Measurements from ENCODE around the gene TAOK1.

TAOK1 gene

GRCh38 chr17:29583324-29584248 is 193.4 kb downstream of the TAOK1 start:
- DNase-seq (ENCODE audit: low read depth), result no peak

- DNase-seq (ENCODE audit: low read depth), result no peak
These were observed 194.4 kb downstream of the TAOK1 start for GRCh38 chr17:29584452-29585079.

- DNase-seq (ENCODE audit: low read depth), result no peak
These were observed 195.1 kb downstream of the TAOK1 start for GRCh38 chr17:29585080-29585751.

GRCh38 chr17:29586676-29587469 is 196.7 kb downstream of the TAOK1 start:
- DNase-seq (ENCODE audit: low read depth), result no peak

DNA sequence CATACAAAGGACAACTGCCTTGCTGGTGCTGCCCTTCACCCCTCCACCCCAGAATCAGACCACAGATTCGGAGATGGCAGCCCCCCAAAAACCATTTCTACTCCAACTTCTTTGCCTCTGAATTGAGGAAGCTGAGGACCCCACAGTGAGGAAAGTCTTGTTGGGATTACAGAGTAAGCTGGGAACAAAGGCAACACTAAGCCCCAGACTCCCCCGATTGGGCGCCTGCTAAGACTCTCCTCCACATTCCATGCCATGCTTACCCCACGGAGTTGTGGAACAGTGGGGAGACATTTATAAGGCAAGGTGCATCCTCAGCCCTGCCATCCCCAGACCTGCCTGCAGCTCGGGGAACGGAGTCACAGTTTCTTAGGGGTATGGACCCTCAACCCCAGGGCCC is 197.4 kb downstream of the TAOK1 start:
- no peak for DNase-seq (ENCODE audit: low read depth)

- no peak for DNase-seq (ENCODE audit: low read depth)
These were observed 197.9 kb downstream of the TAOK1 start for GRCh38 chr17:29588017-29588561.

DNA sequence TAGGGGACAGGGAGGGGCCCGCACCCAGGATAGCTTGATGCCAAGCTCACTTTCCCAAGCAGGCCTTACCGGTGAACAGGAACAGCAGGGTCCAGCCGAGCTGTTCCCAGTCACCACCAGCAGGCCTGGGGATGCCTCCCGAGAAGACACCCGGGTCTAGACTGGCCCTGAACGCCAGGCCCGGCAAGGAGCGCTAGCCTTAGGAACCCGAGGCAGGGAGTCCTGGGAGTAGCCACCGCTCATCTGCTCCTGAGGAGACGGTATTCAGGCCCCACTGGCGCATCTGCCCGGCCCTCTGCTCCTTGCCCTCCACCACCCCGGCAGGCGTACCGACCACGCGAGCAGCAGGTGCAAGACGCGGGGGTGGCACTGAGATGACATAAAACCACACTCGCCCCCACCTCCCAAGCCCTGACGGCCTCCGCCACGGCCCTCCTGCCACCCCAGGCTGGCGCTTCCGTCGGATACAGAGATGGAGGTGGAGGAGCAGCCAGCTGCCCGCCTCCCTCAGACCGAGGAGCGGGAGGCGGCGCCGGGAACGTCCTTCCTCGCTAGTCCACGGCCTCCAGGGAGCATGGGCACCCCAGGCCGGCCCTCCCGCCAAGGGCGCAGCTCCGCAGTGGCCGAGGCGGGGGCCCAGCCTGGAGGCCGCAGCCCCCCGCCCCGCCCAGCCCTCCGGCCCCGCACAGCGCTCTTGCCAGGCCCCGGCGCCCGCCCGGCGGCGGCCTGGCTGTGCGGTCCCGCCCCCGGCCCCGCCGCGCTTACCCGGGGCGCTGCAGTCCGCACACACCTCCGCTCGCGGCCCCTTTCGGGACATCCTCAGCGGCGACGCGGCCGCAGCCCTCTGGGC is 198.6 kb downstream of the TAOK1 start:
- no peak for DNase-seq (ENCODE audit: low read depth)

DNA sequence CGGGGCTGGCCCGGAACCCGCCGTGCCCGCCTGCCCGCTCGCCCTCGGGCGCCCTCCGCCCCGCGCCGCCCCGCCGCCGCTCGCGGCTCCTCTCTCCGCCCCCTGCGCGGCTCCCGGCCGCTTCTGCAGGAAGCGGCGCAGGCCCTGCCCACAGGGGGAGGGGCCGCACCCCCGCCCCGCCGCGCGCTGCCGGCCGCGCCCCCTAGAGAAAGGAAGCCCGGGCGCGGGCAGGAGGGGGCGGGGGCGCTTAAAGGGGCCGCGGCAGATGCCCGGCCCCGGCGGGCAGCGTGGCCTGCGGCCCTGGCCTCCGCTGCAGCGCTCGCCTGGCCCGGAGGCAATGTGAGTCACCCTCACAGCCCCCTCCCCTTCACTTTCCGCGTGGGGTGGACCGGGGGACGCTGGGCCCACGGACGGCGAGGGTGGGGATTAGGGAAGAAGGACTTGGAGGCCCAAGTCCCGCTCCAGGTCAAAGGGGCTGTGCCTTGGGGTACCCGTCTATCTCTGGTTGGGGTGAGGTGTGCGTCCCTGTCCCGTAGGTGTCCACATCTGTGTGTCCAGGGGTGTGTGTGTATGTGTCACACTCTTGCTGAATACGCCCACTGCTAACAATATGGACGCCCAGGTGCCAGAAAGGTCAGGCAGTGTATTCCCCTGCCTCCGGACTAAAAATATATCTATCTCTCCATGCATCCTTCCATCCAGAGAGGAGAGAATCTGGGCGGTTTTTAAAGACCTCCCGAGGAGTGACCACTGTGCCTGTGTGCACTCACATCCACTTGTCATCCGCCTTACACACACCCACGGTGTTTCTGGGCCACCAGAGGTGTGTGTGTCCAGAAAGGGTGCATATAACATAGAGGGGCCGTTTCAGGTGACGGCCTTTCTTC is 199.6 kb downstream of the TAOK1 start, which contains the start of gene GIT1:
TSS of gene GIT1 (minus strand) at position 125 of the 887 bp plus-strand sequence. CDS start 270 bp downstream, outside the sequence.
- no peak for DNase-seq (ENCODE audit: low read depth)

- no peak for DNase-seq (ENCODE audit: low read depth)
These were observed 200.4 kb downstream of the TAOK1 start for GRCh38 chr17:29590411-29591145.

- DNase-seq (ENCODE audit: low read depth), result no peak
These were observed 201.1 kb downstream of the TAOK1 start for GRCh38 chr17:29591146-29591736.

- peak; percentile 84 for DNase-seq (ENCODE audit: low read depth)
These were observed 201.8 kb downstream of the TAOK1 start for GRCh38 chr17:29591737-29592608.

DNA sequence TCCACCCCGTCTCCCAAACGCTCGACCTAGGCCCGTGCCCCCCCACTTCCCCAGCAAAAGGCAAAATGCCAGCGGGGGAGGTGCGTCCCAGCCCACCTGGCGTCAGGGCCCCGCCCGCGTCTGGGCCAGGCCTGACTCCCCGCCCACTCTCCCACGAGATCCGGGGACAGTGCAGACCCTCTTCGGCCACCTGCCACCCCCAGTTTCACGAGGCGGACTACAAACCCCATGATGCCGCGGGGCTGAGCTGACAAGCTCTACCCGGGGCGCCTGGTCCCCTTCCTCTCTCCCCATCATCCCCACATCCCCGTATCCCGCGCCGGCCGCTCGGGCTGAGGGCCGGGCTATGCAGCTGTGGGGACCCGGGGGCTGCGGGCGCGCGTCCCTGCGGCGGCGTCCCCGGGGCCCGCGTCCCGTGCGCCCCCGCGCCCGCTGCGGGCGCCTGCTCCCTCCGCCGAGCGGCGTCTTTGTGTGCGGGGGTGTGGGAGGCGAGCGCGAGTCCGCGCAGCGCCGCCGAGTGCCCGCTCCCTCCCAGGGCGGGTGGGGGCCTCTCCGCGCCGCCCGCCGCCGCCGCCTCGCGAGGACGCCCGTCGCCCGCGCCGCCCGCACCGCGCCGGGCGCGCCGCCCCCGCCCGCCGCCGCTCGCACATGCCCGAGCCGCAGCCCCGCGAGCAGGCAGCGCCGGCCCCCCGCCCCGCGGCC is 202.8 kb downstream of the TAOK1 start, which contains the start of gene ANKRD13B:
TSS of gene ANKRD13B (plus strand) at position 283 of the 702 bp plus-strand sequence. CDS start 490 bp downstream, outside the sequence.
- DNase-seq (ENCODE audit: low read depth), result no peak

GRCh38 chr17:29593591-29594518 is 203.7 kb downstream of the TAOK1 start:
- DNase-seq (ENCODE audit: low read depth), result no peak

- no peak for DNase-seq (ENCODE audit: low read depth)
These were observed 204.4 kb downstream of the TAOK1 start for GRCh38 chr17:29594519-29595090.
